H1 (cell line): ENCODE measurements around the gene KLK8. TPM values are rescaled to one million over a fixed set of nuclear protein-coding genes. Genes with fewer than 3 reads are reported as not detected.

ENCODE experiments used
- CTCF ChIA-PET: fragments of 300-600 bp; sonication (Branson Sonifier 250); formaldehyde crosslinking; loops from one replicate; lab custom pipeline; 2021; ENCODE audit not compliant: partially characterized antibody; lab: Charles Lee
- POLR2A ChIA-PET: fragments of 300-600 bp; sonication (Branson Sonifier 250); formaldehyde crosslinking; loops from one replicate; lab custom pipeline; 2021; ENCODE audit warnings: inconsistent platforms; ENCODE audit not compliant: partially characterized antibody; lab: Charles Lee
- DNase-seq, 2 experiments: peaks; one replicate each; pipeline versions ENCODE4 v3.0.0 to v3.0.0-alpha.2; 2010 to 2022; ENCODE audit warnings: low spot score in 2 of 2, low read depth in 1 of 2, mixed read lengths in 1 of 2
- FAIRE-seq: peaks from 2 replicates; lab custom pipeline; 2011; peaks lifted over from hg19 to GRCh38; lab: Jason Lieb, UNC
- H2AFZ ChIP-seq: 2 replicates; pipeline ENCODE4 v1.8.1; 2012; ENCODE audit warnings: low read length, inconsistent platforms
- H2AK5ac ChIP-seq: 2 replicates; pipeline ENCODE4 v1.6.1; 2013; ENCODE audit warnings: low read depth, low read length
- H2BK120ac ChIP-seq: replicated peaks from 2 replicates; pipeline ENCODE3; 2013; ENCODE audit warnings: low read depth, low read length, inconsistent platforms
- H2BK12ac ChIP-seq: 2 replicates; pipeline ENCODE4 v1.6.1; 2013; ENCODE audit warnings: low read depth, low read length
- H2BK15ac ChIP-seq: 2 replicates; pipeline ENCODE4 v1.6.1; 2013; ENCODE audit warnings: low read length
- H2BK20ac ChIP-seq: 2 replicates; pipeline ENCODE4 v1.6.1; 2013; ENCODE audit warnings: low read length
- H2BK5ac ChIP-seq: 2 replicates; pipeline ENCODE4 v1.6.1; 2013; ENCODE audit warnings: low read depth, low read length
- H3K14ac ChIP-seq: 2 replicates; pipeline ENCODE4 v1.6.1; 2013; ENCODE audit warnings: inconsistent platforms; ENCODE audit not compliant: insufficient read length
- H3K18ac ChIP-seq: 2 replicates; pipeline ENCODE4 v1.6.1; 2013; ENCODE audit warnings: low read length; ENCODE audit errors: extremely low read depth
- H3K23ac ChIP-seq: 2 replicates; pipeline ENCODE4 v1.6.1; 2013; ENCODE audit warnings: inconsistent platforms; ENCODE audit not compliant: insufficient read length
- H3K23me2 ChIP-seq: 2 replicates; pipeline ENCODE4 v1.6.1; 2013; ENCODE audit warnings: low read depth, low read length
- H3K27ac ChIP-seq: 2 replicates; pipeline ENCODE4 v1.6.1; 2011; ENCODE audit warnings: low read depth, low read length, inconsistent platforms
- H3K27me3 ChIP-seq, 4 experiments: replicated peaks in 1 of 4; 1 replicate in 1 of 4; 2 replicates in 3 of 4; pipeline versions ENCODE4 v1.6.1 to v1.8.1; 2011 to 2013; ENCODE audit warnings: low read length in 3 of 4, mild to moderate bottlenecking in 3 of 4, inconsistent platforms in 2 of 4, mixed read lengths in 2 of 4, moderate library complexity in 1 of 4; ENCODE audit not compliant: control insufficient read depth in 3 of 4, insufficient read depth in 3 of 4; ENCODE audit errors: extremely low read depth in 1 of 4
- H3K36me3 ChIP-seq, 4 experiments: 2 replicates each; pipeline versions ENCODE4 v1.6.1 to v1.8.1; 2011 to 2013; ENCODE audit warnings: mild to moderate bottlenecking in 4 of 4, low read length in 3 of 4, moderate library complexity in 2 of 4, control low read depth in 1 of 4, inconsistent platforms in 1 of 4; ENCODE audit not compliant: insufficient read depth in 4 of 4, control insufficient read depth in 2 of 4
- H3K4ac ChIP-seq: replicated peaks from 2 replicates; pipeline ENCODE3; 2013; ENCODE audit warnings: low read length, low read depth, mixed read lengths, inconsistent platforms; ENCODE audit not compliant: insufficient read length
- H3K4me1 ChIP-seq, 4 experiments: replicated peaks in 1 of 4; 1 replicate in 1 of 4; 2 replicates in 3 of 4; pipeline versions ENCODE4 v1.6.1 to v1.8.1; 2011 to 2013; ENCODE audit warnings: low read length in 3 of 4, inconsistent platforms in 2 of 4, mixed read lengths in 1 of 4; ENCODE audit not compliant: insufficient read depth in 4 of 4, control insufficient read depth in 3 of 4
- H3K4me2 ChIP-seq, 2 experiments: 2 replicates each; pipeline versions ENCODE4 v1.6.1 to v1.8.1; 2011 to 2013; ENCODE audit warnings: low read depth in 2 of 2, low read length in 2 of 2, control low read depth in 1 of 2, inconsistent platforms in 1 of 2, mild to moderate bottlenecking in 1 of 2; ENCODE audit not compliant: insufficient read depth in 1 of 2
- H3K4me3 ChIP-seq, 4 experiments: fragments of 200-600, 300-600 bp in 1 of 4; sonication (generic), shearing (Covaris generic), sonication (Bioruptor Twin) in 1 of 4; 2 replicates each; pipeline versions ENCODE4 v1.5.1 to v1.8.1; 2011 to 2016; ENCODE audit warnings: low read length in 4 of 4, low read depth in 3 of 4, control low read depth in 2 of 4, inconsistent platforms in 2 of 4, mild to moderate bottlenecking in 2 of 4, mixed read lengths in 1 of 4, moderate library complexity in 1 of 4; ENCODE audit not compliant: insufficient read depth in 2 of 4; ENCODE audit errors: extremely low read depth in 1 of 4
- H3K56ac ChIP-seq: replicated peaks from 2 replicates; pipeline ENCODE3; 2013; ENCODE audit warnings: low read depth, mild to moderate bottlenecking, mixed read lengths, low read length, inconsistent platforms; ENCODE audit not compliant: insufficient read length
- H3K79me1 ChIP-seq: 2 replicates; pipeline ENCODE4 v1.6.1; 2013; ENCODE audit warnings: low read depth, low read length, control low read depth
- H3K79me2 ChIP-seq, 2 experiments: 2 replicates each; pipeline versions ENCODE4 v1.6.1 to v1.8.1; 2012 to 2013; ENCODE audit warnings: low read length in 2 of 2, mild to moderate bottlenecking in 2 of 2, inconsistent platforms in 1 of 2; ENCODE audit not compliant: insufficient read depth in 2 of 2, control insufficient read depth in 1 of 2
- H3K9ac ChIP-seq, 4 experiments: replicated peaks in 1 of 4; 1 replicate in 1 of 4; 2 replicates in 3 of 4; pipeline versions ENCODE4 v1.6.1 to v1.8.1; 2011 to 2013; ENCODE audit warnings: low read depth in 3 of 4, low read length in 3 of 4, control low read depth in 2 of 4, mild to moderate bottlenecking in 2 of 4, moderate library complexity in 2 of 4, inconsistent platforms in 1 of 4; ENCODE audit errors: extremely low read depth in 1 of 4
- H3K9me3 ChIP-seq, 2 experiments: 2 replicates each; pipeline versions ENCODE4 v1.6.1 to v1.8.1; 2012 to 2013; ENCODE audit warnings: mild to moderate bottlenecking in 2 of 2, moderate library complexity in 2 of 2, control low read depth in 1 of 2, inconsistent platforms in 1 of 2, low read depth in 1 of 2, low read length in 1 of 2, mixed read lengths in 1 of 2; ENCODE audit not compliant: insufficient read depth in 2 of 2
- H4K20me1 ChIP-seq, 2 experiments: replicated peaks in 1 of 2; 2 replicates each; pipeline versions ENCODE3 to v1.8.1; 2011 to 2013; ENCODE audit warnings: inconsistent platforms in 2 of 2, low read length in 2 of 2, mild to moderate bottlenecking in 1 of 2; ENCODE audit not compliant: insufficient read depth in 2 of 2, control insufficient read depth in 1 of 2
- H4K5ac ChIP-seq: 2 replicates; pipeline ENCODE4 v1.6.1; 2013; ENCODE audit warnings: low read length, low read depth, mixed read lengths, inconsistent platforms; ENCODE audit not compliant: insufficient read length
- H4K8ac ChIP-seq: 2 replicates; pipeline ENCODE4 v1.8.0; 2013; ENCODE audit warnings: mild to moderate bottlenecking, moderate library complexity, low read length, inconsistent platforms; ENCODE audit not compliant: insufficient read depth; ENCODE audit errors: extremely low read depth
- H4K91ac ChIP-seq: replicated peaks from 2 replicates; pipeline ENCODE3; 2013; ENCODE audit warnings: low read length, mixed read lengths, inconsistent platforms; ENCODE audit not compliant: insufficient read length
- BRCA1 ChIP-seq: IDR thresholded peaks from 2 replicates; pipeline ENCODE4 v1.6.1; 2012; ENCODE audit warnings: low read depth, low read length, improper control_type of control experiment
- TEAD4 ChIP-seq: IDR thresholded peaks from 2 replicates; pipeline ENCODE4 v1.6.1; 2012; ENCODE audit warnings: low read depth, low read length, inconsistent platforms, mixed read lengths
- WGBS, 2 experiments: shearing (Covaris generic) in 1 of 2; methylation state at CpG; one replicate each; pipeline versions ENCODE4 v1.1.6 to v1.1.7; 2013 to 2015; ENCODE audit warnings: low lambda C conversion rate in 2 of 2, mixed read lengths in 2 of 2, inconsistent platforms in 1 of 2, low coverage in 1 of 2, missing lambda C conversion rate in 1 of 2; ENCODE audit not compliant: insufficient replicate concordance in 2 of 2, insufficient coverage in 1 of 2, insufficient read length in 1 of 2; ENCODE audit errors: extremely low coverage in 1 of 2, missing lambda C conversion rate in 1 of 2; 5-methylcytosine and 5-hydroxymethylcytosine counted together
- polyA plus RNA-seq, 7 experiments: library from polyadenylated mRNA; depleted of rRNA in 3 of 7; stranded (reverse) in 5 of 7; unstranded in 2 of 7; fragments of >200 nt in 5 of 7; fragments of 200-250 nt in 2 of 7; gene quantifications; 1 replicate in 5 of 7; 2 replicates in 1 of 7; 4 replicates in 1 of 7; pipeline versions ENCODE4 v1.2.1 to v1.2.3, GENCODE V29; 2011 to 2013; ENCODE audit warnings: missing spikeins in 2 of 7, mixed read lengths in 2 of 7
- total RNA-seq: library from RNA; stranded (reverse); fragmentation: NEBNext Ultra II Directional; extraction: Animal tissue kit (Norgen Biotek cat#: 25700); gene quantifications from 2 replicates; pipeline ENCODE4 v1.2.1, GENCODE V29; 2021

KLK8 gene
- total and polyA plus RNA-seq, 2 of the 8 experiments (the other 6 are each of a cell fraction or from before 2014, with no cell fraction given) = 2.9 to 3.6 TPM

- no peaks in the 10 kb centered on the region for H3K27me3 ChIP-seq
- 83% methylated on average over 9 of the region's 9 CpGs; no CpG with 5 or more reads in 1 of the 2 experiments for WGBS, 2 experiments
- no peak overlapping the region for H3K4ac ChIP-seq
- H3K79me2 ChIP-seq = no peaks in the 10 kb centered on the region
- H3K79me1 ChIP-seq = no peaks in the 10 kb centered on the region
- H3K4me1 ChIP-seq = peaks cover 0 to 14% (median 7%) of the 10 kb centered on the region in 4 experiments; a peak in 4 of 7 replicates
- H3K36me3 ChIP-seq = no peaks in the 10 kb centered on the region
- H2AK5ac ChIP-seq = peak overlapping the region; percentile 91; the same call in 1 of the 2 replicates
- H2BK120ac ChIP-seq = peak overlapping the region; percentile 16
- ChIA-PET POLR2A (interaction anchor here (1.1 to 1.4 kb wide), 2 partner anchors 26 kb away, joined by 3 to 4 read pairs; no protein-coding TSS in a partner anchor), CTCF (interaction anchor here (0.5 to 6.7 kb wide), 5 partner anchors 23 to 505 kb away, joined by 3 to 54 read pairs (median 5); partner anchors contain the start of gene KLK10)
- no peak overlapping the region; the same call in 1 of the 2 replicates for H2BK15ac ChIP-seq
- no peak overlapping the region for H3K56ac ChIP-seq
- H2AFZ ChIP-seq = peak overlapping the region; percentile 89
- H3K23ac ChIP-seq = no peak overlapping the region
- H4K5ac ChIP-seq = no peak overlapping the region
- DNase-seq = no peak
- H2BK5ac ChIP-seq = 0 out of 2 replicates have a peak overlapping the region, but pooled peaks have one; percentile 52
- no peak overlapping the region for H3K9ac ChIP-seq
- no peaks in the 10 kb centered on the region for H3K9me3 ChIP-seq
- peak overlapping the region; percentile 15 to 16; a peak in 1 of 4 replicates for H3K4me2 ChIP-seq
- no peak overlapping the region; the same call in 1 of the 2 replicates for H4K8ac ChIP-seq
- H3K14ac ChIP-seq = no peak overlapping the region
- peak overlapping the region; percentile 93 for H4K91ac ChIP-seq
- H3K18ac ChIP-seq = peak overlapping the region; percentile 63; the same call in 1 of the 2 replicates
- FAIRE-seq = no peak
- peak overlapping the region; percentile 95; the same call in 1 of the 2 replicates for H2BK12ac ChIP-seq
- H3K23me2 ChIP-seq = no peaks in the 10 kb centered on the region; the same call in 1 of the 2 replicates
- no peak overlapping the region for H3K27ac ChIP-seq
- H3K4me3 ChIP-seq = no peak overlapping the region
- H4K20me1 ChIP-seq = no peaks in the 10 kb centered on the region
- peak overlapping the region; percentile 61; the same call in 1 of the 2 replicates for H2BK20ac ChIP-seq
- TF ChIP-seq BRCA1 (no peak), TEAD4 (no peak)
These were observed 42.1 kb upstream of the KLK8 start for GRCh38 chr19:51043497-51043896.
